ENCODE data around the gene KPRP.
A peak's percentile ranks its signal among the peaks of the same experiment; 100 is the strongest.

KPRP gene

DNA sequence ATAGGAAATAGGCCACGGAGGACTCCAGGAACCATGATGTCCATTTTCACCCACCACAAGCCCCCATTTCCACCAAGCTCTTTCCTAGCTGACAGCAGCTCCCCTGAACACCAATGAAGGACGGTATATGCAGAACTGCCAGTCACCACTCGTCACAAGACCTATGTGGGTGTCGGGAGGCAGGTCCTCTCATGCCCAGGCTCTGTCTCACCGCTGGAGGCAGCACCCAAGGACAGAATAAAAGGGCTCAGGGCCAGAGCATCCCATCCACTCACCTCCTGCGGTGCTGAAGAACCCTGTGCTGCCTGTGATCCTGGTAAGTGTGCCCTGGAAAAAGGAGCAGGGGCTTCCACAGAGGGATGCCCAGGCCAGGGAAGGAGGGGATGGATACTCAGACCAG, 17.1 kb downstream of the KPRP start, which contains the start of gene LCE1F:
LCE1F (plus strand) TSS at position 266 of the 400 bp plus-strand sequence. CDS start 1,232 bp downstream, outside the sequence.
- TF ChIP-seq, protein P1, sequence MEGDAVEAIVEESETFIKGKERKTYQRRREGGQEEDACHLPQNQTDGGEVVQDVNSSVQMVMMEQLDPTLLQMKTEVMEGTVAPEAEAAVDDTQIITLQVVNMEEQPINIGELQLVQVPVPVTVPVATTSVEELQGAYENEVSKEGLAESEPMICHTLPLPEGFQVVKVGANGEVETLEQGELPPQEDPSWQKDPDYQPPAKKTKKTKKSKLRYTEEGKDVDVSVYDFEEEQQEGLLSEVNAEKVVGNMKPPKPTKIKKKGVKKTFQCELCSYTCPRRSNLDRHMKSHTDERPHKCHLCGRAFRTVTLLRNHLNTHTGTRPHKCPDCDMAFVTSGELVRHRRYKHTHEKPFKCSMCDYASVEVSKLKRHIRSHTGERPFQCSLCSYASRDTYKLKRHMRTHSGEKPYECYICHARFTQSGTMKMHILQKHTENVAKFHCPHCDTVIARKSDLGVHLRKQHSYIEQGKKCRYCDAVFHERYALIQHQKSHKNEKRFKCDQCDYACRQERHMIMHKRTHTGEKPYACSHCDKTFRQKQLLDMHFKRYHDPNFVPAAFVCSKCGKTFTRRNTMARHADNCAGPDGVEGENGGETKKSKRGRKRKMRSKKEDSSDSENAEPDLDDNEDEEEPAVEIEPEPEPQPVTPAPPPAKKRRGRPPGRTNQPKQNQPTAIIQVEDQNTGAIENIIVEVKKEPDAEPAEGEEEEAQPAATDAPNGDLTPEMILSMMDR (IDR thresholded peaks at IDR 0.05; ENCODE audit: extremely low read depth, missing control alignments) = no peak

DNA sequence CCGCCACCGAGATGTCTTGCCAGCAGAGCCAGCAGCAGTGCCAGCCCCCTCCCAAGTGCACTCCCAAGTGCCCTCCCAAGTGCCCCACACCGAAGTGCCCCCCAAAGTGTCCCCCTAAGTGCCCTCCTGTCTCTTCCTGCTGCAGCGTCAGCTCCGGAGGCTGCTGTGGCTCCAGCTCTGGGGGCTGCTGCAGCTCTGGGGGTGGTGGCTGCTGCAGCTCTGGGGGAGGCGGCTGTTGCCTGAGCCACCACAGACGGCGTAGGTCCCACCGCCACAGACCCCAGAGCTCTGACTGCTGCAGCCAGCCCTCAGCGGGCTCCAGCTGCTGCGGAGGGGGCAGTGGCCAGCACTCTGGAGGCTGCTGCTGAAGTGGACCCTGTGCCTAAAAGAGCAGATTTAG, 18.5 kb downstream of the KPRP start:
- TF ChIP-seq, protein P1 (IDR thresholded peaks at IDR 0.05; ENCODE audit: extremely low read depth, missing control alignments) = no peak
- DNase-seq (ENCODE audit: low spot score) = no peak

More for the DNA sequence above, 17.1 kb downstream of the KPRP start, which contains the start of gene LCE1F:
- DNase-seq (ENCODE audit: low spot score) = no peak

DNA sequence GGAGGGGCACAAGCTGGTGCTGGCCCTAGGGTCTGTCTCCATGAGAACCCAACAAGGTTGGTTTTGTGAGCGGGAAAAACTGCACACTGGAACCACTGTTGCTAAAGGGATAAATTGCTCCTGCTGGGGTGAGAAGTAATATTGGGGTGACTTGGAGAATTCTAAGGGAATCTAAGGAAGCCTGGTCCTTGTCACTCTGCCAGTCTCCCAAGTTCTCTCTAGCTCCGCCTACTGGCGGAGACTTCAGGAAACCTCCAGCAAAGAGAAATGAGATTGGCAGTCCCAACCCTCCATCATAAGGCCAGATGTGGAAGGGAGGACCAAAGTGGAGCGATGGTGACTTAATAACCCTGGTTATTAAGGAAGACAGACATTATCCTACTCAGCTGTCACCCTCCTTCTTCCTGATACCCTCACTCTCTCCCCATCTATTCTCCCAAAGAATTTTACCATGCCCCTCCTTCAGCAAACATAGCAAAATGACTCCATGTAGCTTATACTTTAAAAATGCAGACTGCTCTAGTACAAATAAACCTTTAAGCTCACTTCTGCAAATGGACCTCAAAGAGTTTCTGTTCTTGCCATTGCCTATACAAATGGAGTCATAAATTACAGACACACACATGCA, 19.8 kb downstream of the KPRP start:
- TF ChIP-seq, protein P1 (IDR thresholded peaks at IDR 0.05; ENCODE audit: extremely low read depth, missing control alignments) = peak; percentile 18
- peak; percentile 59 for DNase-seq (ENCODE audit: low spot score)

DNA sequence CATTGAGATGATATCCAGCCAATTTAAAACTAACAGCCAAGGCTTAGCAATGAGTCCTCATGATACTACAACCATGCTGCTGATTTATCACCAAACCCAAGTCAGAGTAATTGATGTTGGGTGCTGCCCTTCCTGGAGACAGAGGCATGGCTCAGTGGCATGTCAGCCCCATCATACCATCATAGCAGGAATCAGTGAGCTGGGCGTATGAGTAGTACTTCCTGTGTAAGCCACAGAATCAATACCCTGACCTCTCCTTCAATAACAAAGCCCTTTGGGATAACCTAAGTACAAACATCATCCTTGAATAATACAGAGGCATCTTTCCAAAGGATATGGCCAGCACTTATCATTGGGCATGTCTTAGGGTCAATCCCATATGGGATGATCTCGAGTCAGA, 25.3 kb downstream of the KPRP start:
- no peak for DNase-seq (ENCODE audit: low spot score)

DNA sequence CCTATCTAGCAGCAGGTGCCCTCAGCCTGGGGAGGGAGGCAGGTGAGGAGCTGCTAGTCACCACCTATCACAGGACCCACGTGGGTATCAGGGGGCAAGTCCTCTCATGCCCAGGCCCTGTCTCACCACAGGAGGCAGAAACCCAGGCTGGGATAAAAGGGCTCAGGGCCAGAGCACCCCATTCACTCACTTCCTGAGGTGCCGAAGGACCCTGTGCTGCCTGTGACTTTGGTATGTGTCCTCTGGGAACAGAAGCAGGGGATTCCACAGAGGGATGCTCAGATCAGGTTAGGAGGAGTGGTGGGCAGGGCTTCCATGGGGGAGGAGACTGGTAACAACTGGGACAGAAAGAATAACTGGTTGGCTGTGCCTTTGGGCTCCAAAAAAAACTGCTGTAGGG, 28.3 kb downstream of the KPRP start, which contains the start of gene LCE1E:
LCE1E (plus strand) TSS at position 181 of the 400 bp plus-strand sequence. CDS start 1,043 bp downstream, outside the sequence.
- TF ChIP-seq, protein P1 (IDR thresholded peaks at IDR 0.05; ENCODE audit: extremely low read depth, missing control alignments) = no peak
- DNase-seq (ENCODE audit: low spot score) = no peak

More for the DNA sequence above, 25.3 kb downstream of the KPRP start:
- TF ChIP-seq, protein P1 (IDR thresholded peaks at IDR 0.05; ENCODE audit: extremely low read depth, missing control alignments) = no peak

DNA sequence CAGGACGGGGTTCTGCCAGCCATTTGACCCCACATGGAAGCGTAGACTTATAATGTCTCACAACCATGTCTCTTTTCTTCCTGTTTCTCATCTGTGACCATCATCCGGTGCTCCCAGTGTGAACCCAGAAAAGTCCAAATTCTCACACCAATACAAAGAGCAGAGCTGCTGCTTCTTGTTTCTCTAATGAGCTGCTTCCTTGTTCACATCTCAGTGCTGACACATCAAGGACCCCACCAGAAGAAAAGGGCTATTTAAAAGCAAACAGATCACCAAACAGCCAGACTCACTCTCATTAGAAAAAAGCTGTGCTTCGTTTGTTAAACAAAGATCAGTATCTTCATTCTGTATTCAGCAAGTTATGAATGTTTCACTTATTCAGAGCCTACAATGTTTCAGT, 37.9 kb downstream of the KPRP start:
- TF ChIP-seq, protein P1 (IDR thresholded peaks at IDR 0.05; ENCODE audit: extremely low read depth, missing control alignments) = no peak
- DNase-seq (ENCODE audit: low spot score) = no peak

DNA sequence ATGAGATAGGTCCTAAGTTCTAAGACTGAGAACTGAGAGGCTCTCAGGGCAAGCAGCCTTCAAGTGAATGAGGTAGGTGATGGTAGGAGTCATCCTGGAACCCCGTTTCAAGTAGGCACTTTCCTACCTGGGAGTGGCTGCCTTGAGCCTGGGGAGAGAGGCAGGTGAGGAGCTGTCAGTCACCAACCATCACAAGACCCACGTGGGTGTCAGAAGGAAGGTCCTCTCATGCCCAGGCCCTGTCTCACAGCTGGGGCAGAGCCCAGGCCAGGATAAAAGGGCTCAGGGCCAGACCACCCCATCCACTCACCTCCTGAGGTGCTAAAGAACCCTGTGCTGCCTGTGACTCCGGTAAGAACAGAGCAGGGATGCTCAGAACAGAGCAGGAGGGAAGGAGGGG, 38.6 kb downstream of the KPRP start, which contains the start of gene LCE1D:
LCE1D (plus strand) TSS at position 301 of the 400 bp plus-strand sequence. CDS start 1,074 bp downstream, outside the sequence.
- TF ChIP-seq, protein P1 (IDR thresholded peaks at IDR 0.05; ENCODE audit: extremely low read depth, missing control alignments) = no peak

More for the DNA sequence above, 38.6 kb downstream of the KPRP start, which contains the start of gene LCE1D:
- no peak for DNase-seq (ENCODE audit: low spot score)
